WERI-Rb-1 (cell line): ENCODE results near the gene NT5DC4.
A peak's percentile ranks its signal among the peaks of the same experiment; 100 is the strongest.

Source experiments
- DNase-seq: peaks from one replicate; pipeline ENCODE4 v3.0.0-alpha.2; 2020
- H3K27ac ChIP-seq: fragments of 250-450 bp; sonication (Bioruptor Pico); 2 replicates; pipeline ENCODE4 v1.5.1; 2020; ENCODE audit warnings: mild to moderate bottlenecking, moderate library complexity
- H3K27me3 ChIP-seq: fragments of 250-450 bp; sonication (Bioruptor Pico); 2 replicates; pipeline ENCODE4 v1.5.1; 2021; ENCODE audit warnings: mild to moderate bottlenecking, low read depth, moderate library complexity; ENCODE audit not compliant: insufficient read depth, severe bottlenecking
- H3K36me3 ChIP-seq: fragments of 250-450 bp; sonication (Bioruptor Pico); 2 replicates; pipeline ENCODE4 v1.5.1; 2020; ENCODE audit warnings: mild to moderate bottlenecking, moderate library complexity
- H3K4me3 ChIP-seq: 2 replicates; pipeline ENCODE4 v1.5.1; 2011; ENCODE audit warnings: low read depth, mild to moderate bottlenecking, control low read depth, low read length
- H3K9me3 ChIP-seq: fragments of 250-450 bp; sonication (Bioruptor Pico); 2 replicates; pipeline ENCODE4 v1.5.1; 2021; ENCODE audit warnings: mild to moderate bottlenecking, moderate library complexity; ENCODE audit not compliant: severe bottlenecking
- CTCF ChIP-seq: IDR thresholded peaks from 2 replicates; pipeline ENCODE4 v1.5.1; 2011; ENCODE audit warnings: low read depth, mild to moderate bottlenecking, control low read depth, inconsistent platforms, low read length

Gene NT5DC4

GRCh38 chr2:112749755-112750559 lies 29.1 kb downstream of the NT5DC4 start:
- Histone ChIP-seq H3K9me3 (no peaks in the 10 kb centered on the region), H3K27me3 (no peaks in the 10 kb centered on the region), H3K4me3 (no peak overlapping the region), H3K27ac (no peak overlapping the region), H3K36me3 (peaks cover 81% of the 10 kb centered on the region)
- peak; percentile 79 for DNase-seq
- peak; percentile 94 for TF ChIP-seq CTCF

- Histone ChIP-seq H3K9me3 (no peaks in the 10 kb centered on the region), H3K36me3 (peaks cover 81% of the 10 kb centered on the region), H3K4me3 (no peak overlapping the region), H3K27ac (no peak overlapping the region), H3K27me3 (no peaks in the 10 kb centered on the region)
- no peak for DNase-seq
- TF ChIP-seq CTCF = no peak
Measured at GRCh38 chr2:112750560-112750843, 29.7 kb downstream of the NT5DC4 start.

- Histone ChIP-seq H3K27me3 (no peaks in the 10 kb centered on the region), H3K27ac (no peak overlapping the region), H3K4me3 (no peak overlapping the region), H3K36me3 (peaks cover 83% of the 10 kb centered on the region), H3K9me3 (no peaks in the 10 kb centered on the region)
- TF ChIP-seq CTCF = no peak
- DNase-seq = no peak
Measured at GRCh38 chr2:112751451-112752197, 30.8 kb downstream of the NT5DC4 start.

DNA sequence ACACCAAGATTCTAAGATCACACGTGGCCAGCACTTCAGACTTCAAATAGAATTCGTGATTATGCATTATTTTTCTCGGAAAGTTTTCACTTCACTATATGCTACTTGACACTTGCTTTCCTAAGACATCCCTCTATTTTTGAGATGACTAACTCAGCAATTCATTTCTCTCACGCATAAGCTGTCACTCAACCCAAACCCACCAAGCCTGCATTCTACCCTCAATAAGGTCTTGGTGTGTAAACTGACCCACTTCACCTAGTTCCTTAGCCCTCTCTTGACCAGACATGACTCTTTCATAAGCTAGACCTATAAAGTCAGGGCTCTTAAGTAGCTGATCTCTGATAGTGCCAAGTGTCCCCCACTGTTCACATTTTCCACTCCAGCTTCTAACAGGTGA lies 31.8 kb downstream of the NT5DC4 start:
- H3K9me3 ChIP-seq = no peaks in the 10 kb centered on the region
- no peak overlapping the region for H3K4me3 ChIP-seq
- DNase-seq = no peak
- H3K27me3 ChIP-seq = no peaks in the 10 kb centered on the region
- peaks cover 82% of the 10 kb centered on the region for H3K36me3 ChIP-seq
- TF ChIP-seq CTCF = no peak
- no peak overlapping the region for H3K27ac ChIP-seq

GRCh38 chr2:112754564-112754963 lies 33.7 kb downstream of the NT5DC4 start:
- no peak for DNase-seq
- H3K27me3 ChIP-seq = no peaks in the 10 kb centered on the region
- H3K4me3 ChIP-seq = no peak overlapping the region
- no peak overlapping the region for H3K27ac ChIP-seq
- TF ChIP-seq CTCF = no peak
- no peaks in the 10 kb centered on the region for H3K9me3 ChIP-seq
- peaks cover 87% of the 10 kb centered on the region for H3K36me3 ChIP-seq
